GM12875 (cell line): ENCODE results near the gene TTC27.
"Not testable (repeated sequence)": the region's sequence is repeated elsewhere in the genome, so short reads cannot be mapped to it uniquely, and the experiment has no call there.

Experiments used
- H3K4me3 ChIP-seq: one replicate; pipeline ENCODE4 v1.5.1; 2011; ENCODE audit warnings: low read depth, low read length, control low read depth
- TF ChIP-seq, protein P1 (sequence below): IDR thresholded peaks from 2 replicates; pipeline ENCODE4 v1.5.1; 2011; ENCODE audit warnings: low read depth, mild to moderate bottlenecking, control low read depth, inconsistent platforms, low read length, moderate library complexity, borderline replicate concordance; ENCODE audit not compliant: insufficient read depth

Gene TTC27

DNA sequence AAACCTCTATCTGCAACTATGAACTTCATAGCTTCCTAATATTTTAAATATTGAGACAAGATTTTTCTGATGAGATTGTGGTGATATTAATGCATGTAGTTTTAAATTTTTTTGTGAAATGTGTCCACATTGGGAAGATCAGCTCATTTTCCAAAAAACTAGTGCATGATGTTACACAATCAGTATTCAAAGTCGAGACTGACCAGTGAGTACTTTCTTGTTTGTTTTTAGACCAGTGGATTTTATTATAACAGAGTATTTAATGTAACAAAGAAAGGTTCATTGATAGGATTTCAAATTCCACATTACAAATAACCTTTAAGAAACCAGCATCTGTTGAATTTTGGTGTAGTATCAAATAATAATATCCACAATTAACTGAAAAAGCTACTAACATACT lies 99.3 kb downstream of the TTC27 start:
- H3K4me3 ChIP-seq: no peak overlapping the region
- TF ChIP-seq, protein P1, sequence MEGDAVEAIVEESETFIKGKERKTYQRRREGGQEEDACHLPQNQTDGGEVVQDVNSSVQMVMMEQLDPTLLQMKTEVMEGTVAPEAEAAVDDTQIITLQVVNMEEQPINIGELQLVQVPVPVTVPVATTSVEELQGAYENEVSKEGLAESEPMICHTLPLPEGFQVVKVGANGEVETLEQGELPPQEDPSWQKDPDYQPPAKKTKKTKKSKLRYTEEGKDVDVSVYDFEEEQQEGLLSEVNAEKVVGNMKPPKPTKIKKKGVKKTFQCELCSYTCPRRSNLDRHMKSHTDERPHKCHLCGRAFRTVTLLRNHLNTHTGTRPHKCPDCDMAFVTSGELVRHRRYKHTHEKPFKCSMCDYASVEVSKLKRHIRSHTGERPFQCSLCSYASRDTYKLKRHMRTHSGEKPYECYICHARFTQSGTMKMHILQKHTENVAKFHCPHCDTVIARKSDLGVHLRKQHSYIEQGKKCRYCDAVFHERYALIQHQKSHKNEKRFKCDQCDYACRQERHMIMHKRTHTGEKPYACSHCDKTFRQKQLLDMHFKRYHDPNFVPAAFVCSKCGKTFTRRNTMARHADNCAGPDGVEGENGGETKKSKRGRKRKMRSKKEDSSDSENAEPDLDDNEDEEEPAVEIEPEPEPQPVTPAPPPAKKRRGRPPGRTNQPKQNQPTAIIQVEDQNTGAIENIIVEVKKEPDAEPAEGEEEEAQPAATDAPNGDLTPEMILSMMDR: no peak

DNA sequence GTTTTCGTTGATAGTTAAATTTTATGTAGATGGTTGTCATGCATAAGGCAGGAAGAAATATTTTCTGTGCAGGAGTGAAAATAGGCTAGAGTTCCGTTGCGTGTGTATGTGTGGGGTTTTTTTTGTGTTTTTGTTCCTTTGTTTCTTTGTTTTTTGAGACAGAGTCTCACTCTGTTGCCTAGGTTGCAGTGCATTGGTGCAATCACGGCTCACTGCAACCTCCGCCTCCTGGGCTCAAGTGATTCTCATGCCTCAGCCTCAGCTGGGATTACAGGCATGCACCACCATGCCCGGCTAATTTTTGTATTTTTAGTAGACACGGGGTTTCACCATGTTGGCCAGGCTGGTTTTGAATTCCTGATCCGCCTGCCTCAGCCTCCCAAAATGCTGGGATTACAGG lies 103.1 kb downstream of the TTC27 start:
- H3K4me3 ChIP-seq: not testable (repeated sequence)

DNA sequence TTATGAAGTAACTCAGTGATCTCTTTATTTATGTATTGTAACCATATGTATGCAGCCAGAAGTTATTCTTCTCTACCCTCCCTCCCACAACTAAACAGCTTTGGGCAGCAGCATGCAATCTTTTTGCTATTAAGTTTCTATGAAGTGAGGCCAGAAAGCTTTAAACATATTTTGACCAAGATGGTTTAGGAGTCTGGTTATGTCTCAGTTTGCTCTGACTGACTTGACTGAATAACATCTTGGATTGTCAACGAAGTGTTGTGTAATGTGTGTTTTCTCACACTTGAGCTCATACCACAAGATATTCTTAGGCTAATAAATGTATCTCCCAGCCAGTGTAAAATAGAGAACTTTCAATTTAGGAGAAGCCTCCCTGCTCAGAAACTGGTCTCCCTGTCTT lies 104.3 kb downstream of the TTC27 start:
- TF ChIP-seq, protein P1: no peak
- no peak overlapping the region for H3K4me3 ChIP-seq

DNA sequence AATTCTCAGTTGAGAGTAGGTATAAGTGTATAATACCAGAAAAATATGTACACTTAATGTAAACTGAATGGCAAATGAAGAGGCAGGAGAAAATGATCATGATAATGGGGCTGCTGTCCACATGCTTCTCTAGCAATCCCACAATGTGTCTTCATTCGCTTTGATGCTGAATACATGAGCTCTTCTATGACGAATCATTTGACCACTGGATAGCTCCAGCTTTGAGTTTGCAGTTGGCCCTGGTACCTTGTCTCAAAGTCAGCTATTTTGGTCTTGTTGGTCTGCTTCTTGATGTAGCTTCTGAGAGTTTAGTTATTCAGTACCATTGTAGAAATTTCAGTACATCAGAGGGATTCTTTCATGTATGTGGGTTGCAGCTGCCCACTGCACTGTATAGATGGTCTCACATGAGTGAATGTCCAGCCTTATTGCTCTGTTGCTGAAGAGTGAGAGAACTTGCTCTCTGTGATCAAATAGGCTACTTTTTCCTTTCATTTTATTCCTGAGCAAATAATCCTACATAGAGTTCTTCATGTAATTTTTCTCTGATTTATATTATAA lies 105.1 kb downstream of the TTC27 start:
- TF ChIP-seq, protein P1: no peak
- H3K4me3 ChIP-seq: no peak overlapping the region

DNA sequence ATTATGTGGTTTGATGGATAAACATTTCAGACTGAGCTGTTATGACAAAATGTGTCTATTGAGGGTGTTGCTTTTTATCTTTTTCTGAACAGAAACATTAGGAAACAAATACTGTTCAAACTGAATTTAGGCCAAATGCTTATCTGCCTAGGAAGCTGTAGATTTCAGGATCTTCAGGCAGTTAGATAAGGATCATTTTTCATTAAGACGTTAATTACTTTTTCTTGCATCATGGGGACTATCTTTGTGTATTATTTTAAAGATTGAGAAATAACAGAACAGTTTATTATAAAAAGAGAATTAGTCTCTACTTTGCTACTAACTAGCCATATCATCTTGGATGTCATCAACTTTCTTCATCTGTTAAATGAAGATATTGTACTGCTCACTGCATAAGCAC lies 107.5 kb downstream of the TTC27 start:
- TF ChIP-seq, protein P1: no peak
- no peak overlapping the region for H3K4me3 ChIP-seq

DNA sequence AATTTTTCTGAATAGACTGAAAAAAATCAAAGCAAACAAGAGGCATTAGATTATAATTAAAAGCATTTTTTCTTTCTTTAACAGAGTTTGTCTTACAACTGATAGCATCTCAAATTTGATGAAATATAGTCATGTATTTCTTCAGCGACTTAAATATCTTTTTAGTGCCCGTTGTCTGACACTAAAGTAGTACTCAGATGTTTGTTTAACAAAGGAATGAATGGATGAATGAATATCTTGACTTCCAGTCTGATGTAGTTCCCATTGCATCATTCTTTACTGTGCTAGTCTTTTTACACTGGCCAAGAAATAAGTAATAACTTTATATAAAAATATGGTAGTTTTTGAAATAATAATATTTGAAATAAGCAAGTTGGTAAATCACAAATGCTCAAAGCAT lies 111.1 kb downstream of the TTC27 start:
- no peak overlapping the region for H3K4me3 ChIP-seq
- TF ChIP-seq, protein P1: no peak

DNA sequence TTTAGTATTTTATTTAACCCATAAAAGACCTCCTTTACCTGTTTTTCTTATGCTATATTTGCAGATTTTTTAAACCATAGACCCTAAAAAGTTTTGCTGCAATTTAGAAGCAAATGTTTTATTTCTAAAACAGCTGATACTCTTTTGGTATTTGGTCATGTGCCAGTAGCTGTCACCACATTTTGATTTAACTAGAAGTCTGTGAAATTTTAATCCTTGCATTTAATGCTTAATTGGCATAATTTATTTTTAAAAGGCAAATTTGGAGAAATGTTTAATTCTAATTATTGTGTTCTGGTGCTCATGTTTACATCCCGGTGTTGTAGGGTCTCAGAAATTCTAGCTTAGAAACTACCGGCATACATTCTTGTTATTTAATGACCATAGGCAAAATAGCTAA lies 111.8 kb downstream of the TTC27 start:
- TF ChIP-seq, protein P1: no peak
- H3K4me3 ChIP-seq: no peak overlapping the region

DNA sequence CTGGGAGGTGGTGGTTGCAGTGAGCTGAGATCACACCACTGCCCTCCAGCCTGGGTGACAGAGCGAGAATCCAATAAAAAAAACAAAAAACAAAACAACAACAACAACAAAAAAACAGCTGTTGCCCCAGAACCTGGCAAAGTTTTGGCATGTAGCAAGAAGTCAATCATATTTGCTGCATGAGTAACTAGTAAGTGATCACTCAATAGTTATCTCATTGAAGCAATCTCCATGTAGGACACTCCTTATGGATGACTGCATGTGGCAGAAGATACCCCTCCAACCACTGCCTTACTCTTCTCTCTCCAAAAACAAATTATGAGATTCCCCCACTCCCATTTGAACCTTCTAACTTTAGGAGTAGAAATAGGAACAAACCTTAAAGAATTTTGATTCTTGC lies 113.7 kb downstream of the TTC27 start:
- TF ChIP-seq, protein P1: no peak
- H3K4me3 ChIP-seq: no peak overlapping the region
